A549 (cell line): ENCODE results near the gene ADGRF4. TPM values are rescaled to one million over a fixed set of nuclear protein-coding genes. Genes with fewer than 3 reads are reported as not detected.

Experiments
- ATAC-seq, 2 experiments: fragments of 200-7000 bp in 1 of 2; fragments of >200 bp in 1 of 2; cut with Nextera tagmentation in 1 of 2; cut with Tn5 transposase in 1 of 2; 3 replicates each; pipeline versions ENCODE4 v1.8.0 to v1.9.1; 2018 to 2020; ENCODE audit warnings: mild to moderate bottlenecking in 1 of 2, moderate library complexity in 1 of 2
- CTCF ChIA-PET: fragments of 300-600 bp; sonication (Branson Sonifier 250); formaldehyde crosslinking; extraction: SDS; loops from one replicate; lab custom pipeline; 2021; ENCODE audit warnings: antibody characterized with exemption, inconsistent platforms; lab: Yijun Ruan, JAX
- POLR2A ChIA-PET: fragments of 350-600 bp; formaldehyde crosslinking; extraction: SDS; loops from one replicate; lab custom pipeline; 2021; ENCODE audit warnings: antibody characterized with exemption, inconsistent platforms; lab: Yijun Ruan, JAX
- DNase-seq, 2 experiments: peaks; one replicate each; pipeline versions ENCODE4 v3.0.0 to v3.0.0-alpha.2; 2011 to 2016; ENCODE audit warnings: low read depth in 1 of 2, low spot score in 1 of 2
- FAIRE-seq: peaks from 2 replicates; lab custom pipeline; 2011; peaks lifted over from hg19 to GRCh38; lab: Jason Lieb, UNC
- H3K27ac ChIP-seq, 2 experiments: fragments of >200 bp; sonication (Bioruptor Twin); formaldehyde crosslinking; 3 replicates each; pipeline ENCODE4 v1.5.1; 2016 to 2017
- H3K4me1 ChIP-seq: fragments of >200 bp; sonication (Bioruptor Twin); formaldehyde crosslinking; 3 replicates; pipeline ENCODE4 v1.6.1; 2016
- H3K4me2 ChIP-seq: fragments of >200 bp; sonication (Bioruptor Twin); formaldehyde crosslinking; 3 replicates; pipeline ENCODE4 v1.6.1; 2016
- H3K4me3 ChIP-seq: fragments of >200 bp; sonication (Bioruptor Twin); formaldehyde crosslinking; 3 replicates; pipeline ENCODE4 v1.5.1; 2016
- H3K9me3 ChIP-seq: fragments of >200 bp; sonication (Bioruptor Twin); formaldehyde crosslinking; 3 replicates; pipeline ENCODE4 v1.6.1; 2016
- CTCF ChIP-seq: fragments of >200 bp; sonication (Bioruptor Twin); formaldehyde crosslinking; IDR thresholded peaks from 3 replicates; pipeline ENCODE4 v1.5.1; 2016
- EHF ChIP-seq: fragments of 250-450 bp; sonication (Bioruptor Pico); IDR thresholded peaks from 2 replicates; pipeline ENCODE4 v1.5.0; 2020; ENCODE audit warnings: mild to moderate bottlenecking
- ELK1 ChIP-seq: fragments of 150-350 bp; IDR thresholded peaks from 2 replicates; pipeline ENCODE4 v1.6.1; 2014; ENCODE audit warnings: low read depth, mild to moderate bottlenecking, low read length
- FOSL2 ChIP-seq, 2 experiments: fragments of 450-650 bp in 1 of 2; fragments of >200 bp in 1 of 2; sonication (Bioruptor Twin) in 1 of 2; formaldehyde crosslinking; IDR thresholded peaks; 2 replicates each; pipeline versions ENCODE4 v1.5.0 to v1.6.1; 2016 to 2020; ENCODE audit warnings: mild to moderate bottlenecking in 1 of 2, moderate library complexity in 1 of 2
- HOXB5 ChIP-seq: fragments of 250-450 bp; sonication (Bioruptor Pico); IDR thresholded peaks from 2 replicates; pipeline ENCODE4 v1.5.0; 2020; ENCODE audit warnings: mild to moderate bottlenecking, moderate library complexity
- KDM5A ChIP-seq: fragments of 200-600 bp; sonication (generic); IDR thresholded peaks from 2 replicates; pipeline ENCODE4 v1.6.1; 2016; ENCODE audit warnings: antibody characterized with exemption, mild to moderate bottlenecking
- MAFK ChIP-seq: fragments of 450-650 bp; IDR thresholded peaks from 2 replicates; pipeline ENCODE4 v1.6.1; 2014; ENCODE audit not compliant: partially characterized antibody
- NPAS2 ChIP-seq: fragments of 250-450 bp; sonication (Bioruptor Pico); IDR thresholded peaks from 2 replicates; pipeline ENCODE4 v1.8.0; 2022; ENCODE audit warnings: mild to moderate bottlenecking, moderate library complexity, borderline replicate concordance
- RAD21 ChIP-seq, 2 experiments: fragments of >200 bp in 1 of 2; sonication (Bioruptor Twin) in 1 of 2; formaldehyde crosslinking in 1 of 2; IDR thresholded peaks in 1 of 2; conservative IDR thresholded peaks in 1 of 2; 2 replicates in 1 of 2; 3 replicates in 1 of 2; pipeline ENCODE4 v1.6.1; 2012 to 2018; ENCODE audit warnings: inconsistent platforms in 1 of 2
- REST ChIP-seq: fragments of 200-600 bp; sonication (generic); IDR thresholded peaks from 2 replicates; pipeline ENCODE4 v1.6.1; 2016; ENCODE audit warnings: antibody characterized with exemption, mild to moderate bottlenecking, moderate library complexity
- SMC3 ChIP-seq: fragments of >200 bp; sonication (Bioruptor Twin); formaldehyde crosslinking; IDR thresholded peaks from 3 replicates; pipeline ENCODE4 v1.6.1; 2018; ENCODE audit warnings: inconsistent platforms
- SREBF2 ChIP-seq: fragments of 450-650 bp; IDR thresholded peaks from 2 replicates; pipeline ENCODE4 v1.6.1; 2014; ENCODE audit warnings: mild to moderate bottlenecking, moderate library complexity
- TP53 ChIP-seq: fragments of 250-450 bp; sonication (Bioruptor Pico); IDR thresholded peaks from 2 replicates; pipeline ENCODE4 v1.5.0; 2021; ENCODE audit warnings: mild to moderate bottlenecking, moderate library complexity
- ZNF302 ChIP-seq: fragments of 250-450 bp; sonication (Bioruptor Pico); IDR thresholded peaks from 2 replicates; pipeline ENCODE4 v1.9.0; 2021; ENCODE audit warnings: inconsistent platforms, mild to moderate bottlenecking, moderate library complexity
- ZSCAN20 ChIP-seq: fragments of 250-450 bp; sonication (Bioruptor Pico); IDR thresholded peaks from 2 replicates; pipeline ENCODE4 v1.8.0; 2022; ENCODE audit warnings: mild to moderate bottlenecking, moderate library complexity
- WGBS: methylation state at CpG from one replicate; pipeline ENCODE4 v1.1.6; 2017; ENCODE audit errors: missing lambda C conversion rate; 5-methylcytosine and 5-hydroxymethylcytosine counted together
- polyA plus RNA-seq, 4 experiments: library from polyadenylated mRNA; depleted of rRNA in 3 of 4; stranded (reverse); fragments of >200 nt; fragmentation: RNase III in 1 of 4; extraction: RNeasy Plus Mini Kit Qiagen cat#74134 plus additional on column Dnase treatment in 1 of 4; gene quantifications; 2 replicates in 3 of 4; 3 replicates in 1 of 4; pipeline ENCODE4 v1.2.3, GENCODE V29; 2011 to 2017
- TF ChIP-seq, protein P1 (sequence below): IDR thresholded peaks from 2 replicates; pipeline ENCODE4 v1.6.1; 2012
- TF ChIP-seq, protein P2 (sequence below): fragments of 450-650 bp; IDR thresholded peaks from 2 replicates; pipeline ENCODE4 v1.6.1; 2014; ENCODE audit warnings: antibody characterized with exemption

The ADGRF4 gene
- polyA plus RNA-seq, 2 of the 4 experiments (the other 2 are of a cell fraction), result 5.8 to 9.2 TPM

DNA sequence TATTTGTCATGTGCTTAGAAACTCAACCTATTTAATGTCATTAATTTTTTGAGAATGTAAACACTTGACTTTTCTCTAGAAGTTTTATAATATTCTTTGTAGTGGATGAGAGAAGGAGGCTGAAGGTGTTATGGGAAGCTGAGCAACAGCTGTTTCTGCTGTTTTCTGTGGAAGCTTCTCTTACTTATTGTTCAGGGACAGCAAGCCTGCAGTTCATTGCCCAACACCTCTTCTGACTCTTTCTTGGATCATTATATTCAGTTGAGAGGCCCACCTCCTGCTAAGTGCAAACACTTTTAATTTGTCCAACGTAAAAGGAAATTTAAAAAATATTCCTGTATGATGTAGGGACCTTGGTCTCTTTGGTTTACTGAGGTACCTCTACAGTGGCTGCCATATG lies 12.0 kb upstream of the ADGRF4 start (continued):
- TF ChIP-seq ELK1, result no peak
- TF ChIP-seq SREBF2, result no peak

GRCh38 chr6:47687432-47687831 lies 10.9 kb upstream of the ADGRF4 start:
- POLR2A ChIA-PET, result no interaction called here
- CTCF ChIA-PET, result no interaction called here
- Histone ChIP-seq H3K9me3 (no peaks in the 10 kb centered on the region), H3K4me1 (no peaks in the 10 kb centered on the region), H3K4me2 (no peak overlapping the region), H3K4me3 (no peak overlapping the region)
- TF ChIP-seq, protein P1, sequence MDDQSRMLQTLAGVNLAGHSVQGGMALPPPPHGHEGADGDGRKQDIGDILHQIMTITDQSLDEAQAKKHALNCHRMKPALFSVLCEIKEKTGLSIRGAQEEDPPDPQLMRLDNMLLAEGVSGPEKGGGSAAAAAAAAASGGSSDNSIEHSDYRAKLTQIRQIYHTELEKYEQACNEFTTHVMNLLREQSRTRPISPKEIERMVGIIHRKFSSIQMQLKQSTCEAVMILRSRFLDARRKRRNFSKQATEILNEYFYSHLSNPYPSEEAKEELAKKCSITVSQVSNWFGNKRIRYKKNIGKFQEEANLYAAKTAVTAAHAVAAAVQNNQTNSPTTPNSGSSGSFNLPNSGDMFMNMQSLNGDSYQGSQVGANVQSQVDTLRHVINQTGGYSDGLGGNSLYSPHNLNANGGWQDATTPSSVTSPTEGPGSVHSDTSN, result no peak
- TF ChIP-seq, all 56 proteins: peak for 0
- ATAC-seq, result no peak
- 84% methylated on average over 2 of the region's 2 CpGs for WGBS
- no peak for FAIRE-seq
- H3K27ac ChIP-seq, result no peak overlapping the region
- DNase-seq, result no peak

- ChIA-PET CTCF (interaction anchor here (0.9 to 2.2 kb wide), 7 partner anchors 25 to 90 kb away, joined by 3 to 8 read pairs (median 5); no protein-coding TSS in a partner anchor), POLR2A (no interaction called here)
- ATAC-seq (peak; percentile 43 to 56; a peak in 1 of 6 replicates), DNase-seq (peak in 1 of 2 experiments; percentile 7)
- H3K27ac ChIP-seq, result no peak overlapping the region
- H3K4me3 ChIP-seq, result no peak overlapping the region
- H3K4me2 ChIP-seq, result no peak overlapping the region
- 33% methylated on average over 2 of the region's 2 CpGs for WGBS
- TF ChIP-seq KDM5A (no peak), MAFK (no peak), ZNF302 (no peak), ZSCAN20 (CRISPR knock-in tag) (no peak), NPAS2 (CRISPR knock-in tag) (no peak), HOXB5 (CRISPR knock-in tag) (no peak), CTCF (peak; percentile 26), RAD21 (conservative IDR thresholded peaks at IDR 0.05 in 1 of 2, IDR thresholded peaks at IDR 0.05 in 1 of 2) (peak; percentile 33 to 34; a peak in 4 of 5 replicates), REST (no peak), SMC3 (peak; percentile 20; the same call in 1 of the 3 replicates), EHF (CRISPR knock-in tag) (no peak), TP53 (CRISPR knock-in tag) (no peak), FOSL2 (IDR thresholded peaks at IDR 0.05) (no peak), FOSL2 (CRISPR knock-in tag; IDR thresholded peaks at IDR 0.05) (no peak)
- TF ChIP-seq, protein P2, sequence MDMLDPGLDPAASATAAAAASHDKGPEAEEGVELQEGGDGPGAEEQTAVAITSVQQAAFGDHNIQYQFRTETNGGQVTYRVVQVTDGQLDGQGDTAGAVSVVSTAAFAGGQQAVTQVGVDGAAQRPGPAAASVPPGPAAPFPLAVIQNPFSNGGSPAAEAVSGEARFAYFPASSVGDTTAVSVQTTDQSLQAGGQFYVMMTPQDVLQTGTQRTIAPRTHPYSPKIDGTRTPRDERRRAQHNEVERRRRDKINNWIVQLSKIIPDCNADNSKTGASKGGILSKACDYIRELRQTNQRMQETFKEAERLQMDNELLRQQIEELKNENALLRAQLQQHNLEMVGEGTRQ, result no peak
- TF ChIP-seq, all 56 proteins: peak for 3
- Histone ChIP-seq H3K9me3 (no peaks in the 10 kb centered on the region), H3K4me1 (no peaks in the 10 kb centered on the region)
- FAIRE-seq, result no peak
Measured at GRCh38 chr6:47690214-47690613, 8.2 kb upstream of the ADGRF4 start.
